ENCODE measurements around the gene MAN2B1. TPM values are rescaled to one million over a fixed set of nuclear protein-coding genes. Genes with fewer than 3 reads are reported as not detected.

Gene MAN2B1
- total RNA-seq, 1 experiment from 2014 or later, result 48.2 TPM

GRCh38 chr19:12617646-12618045 is 48.9 kb downstream of the MAN2B1 start:
- Histone ChIP-seq H3K27me3 (ENCODE audit: insufficient read depth, low read depth) (no peaks in the 10 kb centered on the region), H3K27ac (no peak overlapping the region), H3K9me3 (ENCODE audit: insufficient read depth, low read depth) (peaks cover 26% of the 10 kb centered on the region), H3K9me2 (ENCODE audit: insufficient read depth) (no peaks in the 10 kb centered on the region), H3K4me3 (no peak overlapping the region), H3F3A (ENCODE audit: insufficient read depth, low read depth) (peaks cover 7% of the 10 kb centered on the region), H3K79me2 (ENCODE audit: low read depth) (peaks cover 90% of the 10 kb centered on the region), H2AFZ (no peak overlapping the region), H3K4me2 (no peak overlapping the region), H4K20me1 (ENCODE audit: insufficient read depth) (peaks cover 5% of the 10 kb centered on the region; the same call in 1 of the 2 replicates), H3K36me3 (ENCODE audit: low read depth) (peaks cover 84% of the 10 kb centered on the region), H3K4me1 (replicated peaks; ENCODE audit: insufficient read depth) (no peaks in the 10 kb centered on the region)
- POLR2A ChIA-PET (ENCODE audit: unreplicated experiment), result no interaction called here
- DNase-seq, result no peak
- CTCF ChIA-PET, result no interaction called here
- no peak for TF ChIP-seq EZH2 (IDR thresholded peaks at IDR 0.05; ENCODE audit: low read depth)
- TF ChIP-seq, protein P1, sequence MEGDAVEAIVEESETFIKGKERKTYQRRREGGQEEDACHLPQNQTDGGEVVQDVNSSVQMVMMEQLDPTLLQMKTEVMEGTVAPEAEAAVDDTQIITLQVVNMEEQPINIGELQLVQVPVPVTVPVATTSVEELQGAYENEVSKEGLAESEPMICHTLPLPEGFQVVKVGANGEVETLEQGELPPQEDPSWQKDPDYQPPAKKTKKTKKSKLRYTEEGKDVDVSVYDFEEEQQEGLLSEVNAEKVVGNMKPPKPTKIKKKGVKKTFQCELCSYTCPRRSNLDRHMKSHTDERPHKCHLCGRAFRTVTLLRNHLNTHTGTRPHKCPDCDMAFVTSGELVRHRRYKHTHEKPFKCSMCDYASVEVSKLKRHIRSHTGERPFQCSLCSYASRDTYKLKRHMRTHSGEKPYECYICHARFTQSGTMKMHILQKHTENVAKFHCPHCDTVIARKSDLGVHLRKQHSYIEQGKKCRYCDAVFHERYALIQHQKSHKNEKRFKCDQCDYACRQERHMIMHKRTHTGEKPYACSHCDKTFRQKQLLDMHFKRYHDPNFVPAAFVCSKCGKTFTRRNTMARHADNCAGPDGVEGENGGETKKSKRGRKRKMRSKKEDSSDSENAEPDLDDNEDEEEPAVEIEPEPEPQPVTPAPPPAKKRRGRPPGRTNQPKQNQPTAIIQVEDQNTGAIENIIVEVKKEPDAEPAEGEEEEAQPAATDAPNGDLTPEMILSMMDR (conservative IDR thresholded peaks at IDR 0.05), result no peak
- intact Hi-C loops (cut with micrococcal nuclease; ENCODE audit: unreplicated experiment), result no loop called here
- BruUV-seq (replicated peaks), result no TSS peak

GRCh38 chr19:12611361-12611699 is 55.2 kb downstream of the MAN2B1 start:
- peak overlapping the region; percentile 78 for H3K4me3 ChIP-seq
- peak overlapping the region; percentile 55 for H3K27ac ChIP-seq
- H3F3A ChIP-seq (ENCODE audit: insufficient read depth, low read depth), result peaks cover 12% of the 10 kb centered on the region
- H3K9me2 ChIP-seq (ENCODE audit: insufficient read depth), result no peaks in the 10 kb centered on the region
- TF ChIP-seq, protein P1 (conservative IDR thresholded peaks at IDR 0.05), result no peak
- no peak for TF ChIP-seq EZH2 (IDR thresholded peaks at IDR 0.05; ENCODE audit: low read depth)
- H3K4me2 ChIP-seq, result peak overlapping the region; percentile 78
- peak overlapping the region; percentile 94 for H2AFZ ChIP-seq
- CTCF ChIA-PET, result no interaction called here
- peaks cover 4% of the 10 kb centered on the region for H3K9me3 ChIP-seq (ENCODE audit: insufficient read depth, low read depth)
- peaks cover 65% of the 10 kb centered on the region for H3K79me2 ChIP-seq (ENCODE audit: low read depth)
- no TSS peak for BruUV-seq (replicated peaks)
- peaks cover 34% of the 10 kb centered on the region for H3K36me3 ChIP-seq (ENCODE audit: low read depth)
- POLR2A ChIA-PET (ENCODE audit: unreplicated experiment), result interaction anchor here (0.5 to 1.0 kb wide), 4 partner anchors 39 to 1472 kb away, joined by 5 to 6 read pairs (median 6); partner anchors contain the start of gene JUNB
- peak; percentile 42 to 43 for DNase-seq
- H4K20me1 ChIP-seq (ENCODE audit: insufficient read depth), result peaks cover 11% of the 10 kb centered on the region
- no peaks in the 10 kb centered on the region for H3K27me3 ChIP-seq (ENCODE audit: insufficient read depth, low read depth)
- intact Hi-C loops (cut with micrococcal nuclease; ENCODE audit: unreplicated experiment), result loop anchor here (2.0 kb wide), 1 partner anchor 61 kb away; the partner anchor contains the start of gene ZNF564
- peaks cover 8% of the 10 kb centered on the region; the same call in 1 of the 2 replicates for H3K4me1 ChIP-seq (replicated peaks; ENCODE audit: insufficient read depth)

GRCh38 chr19:12610540-12611360 is 55.8 kb downstream of the MAN2B1 start, which contains the start of the genes ZNF490 and ZNF791:
ZNF490 (minus strand) TSS chr19:12610813; CDS start chr19:12610680, 133 bp downstream.
ZNF791 (plus strand) TSS chr19:12610920; CDS start chr19:12611080, 160 bp downstream.
- intact Hi-C loops (cut with micrococcal nuclease; ENCODE audit: unreplicated experiment), result loop anchor here (2.0 kb wide), 1 partner anchor 60 kb away; the partner anchor contains the start of gene ZNF564
- peak; percentile 94 to 95 for DNase-seq
- H3K36me3 ChIP-seq (ENCODE audit: low read depth), result peaks cover 28% of the 10 kb centered on the region
- BruUV-seq (replicated peaks), result TSS peak; percentile 77
- peak within 1 kb of the TSS; percentile 55 for H3K27ac ChIP-seq
- H2AFZ ChIP-seq, result peak within 1 kb of the TSS; percentile 94
- ChIA-PET POLR2A (ENCODE audit: unreplicated experiment) (interaction anchor here (0.5 to 1.0 kb wide), 9 partner anchors 8 to 1472 kb away, joined by 3 to 8 read pairs (median 5); partner anchors contain the start of gene JUNB), CTCF (interaction anchor here (1.0 kb wide), 1 partner anchor 60 kb away, joined by 3 read pairs; no protein-coding TSS in a partner anchor)
- H3K27me3 ChIP-seq (ENCODE audit: insufficient read depth, low read depth), result no peaks in the 10 kb centered on the region
- peaks cover 4% of the 10 kb centered on the region; the same call in 1 of the 2 replicates for H3K9me3 ChIP-seq (ENCODE audit: insufficient read depth, low read depth)
- H3K4me1 ChIP-seq (replicated peaks; ENCODE audit: insufficient read depth), result peaks cover 8% of the 10 kb centered on the region; the same call in 1 of the 2 replicates
- TF ChIP-seq, protein P1 (conservative IDR thresholded peaks at IDR 0.05), result no peak
- TF ChIP-seq EZH2 (IDR thresholded peaks at IDR 0.05; ENCODE audit: low read depth), result no peak
- peaks cover 11% of the 10 kb centered on the region; the same call in 1 of the 2 replicates for H4K20me1 ChIP-seq (ENCODE audit: insufficient read depth)
- H3F3A ChIP-seq (ENCODE audit: insufficient read depth, low read depth), result peaks cover 10% of the 10 kb centered on the region
- H3K4me2 ChIP-seq, result peak within 1 kb of the TSS; percentile 78
- H3K4me3 ChIP-seq, result peak within 1 kb of the TSS; percentile 78
- H3K79me2 ChIP-seq (ENCODE audit: low read depth), result peaks cover 59% of the 10 kb centered on the region
- H3K9me2 ChIP-seq (ENCODE audit: insufficient read depth), result no peaks in the 10 kb centered on the region

All from PC-9 (cell line).